Endothelial cell (in vitro differentiated cells): ENCODE measurements around the gene AGBL3. TPM values are rescaled to one million over a fixed set of nuclear protein-coding genes. Genes with fewer than 3 reads are reported as not detected.
"Not testable (repeated sequence)": the region's sequence is repeated elsewhere in the genome, so short reads cannot be mapped to it uniquely, and the experiment has no call there.

Experiments
- DNase-seq: peaks from one replicate; pipeline ENCODE4 v3.0.0; 2021; ENCODE audit warnings: low spot score
- H3K27ac Mint-ChIP-seq: one replicate; pipeline ENCODE4 v1.8.0; 2021; ENCODE audit warnings: mixed read lengths, inconsistent platforms; ENCODE audit not compliant: unreplicated experiment
- H3K27me3 Mint-ChIP-seq: one replicate; pipeline ENCODE4 v1.8.0; 2021; ENCODE audit warnings: mild to moderate bottlenecking, moderate library complexity, mixed read lengths, inconsistent platforms; ENCODE audit not compliant: unreplicated experiment
- H3K36me3 Mint-ChIP-seq: one replicate; pipeline ENCODE4 v1.8.0; 2021; ENCODE audit warnings: mild to moderate bottlenecking, low read depth, mixed read lengths, inconsistent platforms; ENCODE audit not compliant: unreplicated experiment
- H3K4me1 Mint-ChIP-seq: one replicate; pipeline ENCODE4 v1.8.0; 2021; ENCODE audit warnings: mild to moderate bottlenecking, mixed read lengths, inconsistent platforms; ENCODE audit not compliant: unreplicated experiment
- H3K4me3 Mint-ChIP-seq: one replicate; pipeline ENCODE4 v1.8.0; 2021; ENCODE audit warnings: mild to moderate bottlenecking, mixed read lengths, inconsistent platforms; ENCODE audit not compliant: unreplicated experiment
- H3K9me3 Mint-ChIP-seq: one replicate; pipeline ENCODE4 v1.8.0; 2021; ENCODE audit warnings: mixed read lengths, inconsistent platforms; ENCODE audit not compliant: unreplicated experiment
- CTCF ChIP-seq: fragments of 200-600 bp; sonication (generic); IDR thresholded peaks from one replicate; pipeline ENCODE4 v1.5.0; 2021; ENCODE audit warnings: antibody characterized with exemption; ENCODE audit not compliant: unreplicated experiment
- total RNA-seq: library from RNA; stranded (reverse); fragmentation: NEBNext Ultra II Directional; extraction: Animal tissue kit (Norgen Biotek cat#: 25700); gene quantifications from one replicate; pipeline ENCODE4 v1.2.1, GENCODE V29; 2021; ENCODE audit not compliant: unreplicated experiment

The AGBL3 gene
- total RNA-seq, 1 donor from 2014 or later, result 3.0 TPM

- peak; percentile 43 for TF ChIP-seq CTCF
- Mint-ChIP-seq H3K4me3 (peak within 1 kb of the TSS; percentile 95), H3K27me3 (peaks cover 26% of the 10 kb centered on the region), H3K9me3 (no peaks in the 10 kb centered on the region), H3K36me3 (peaks cover 33% of the 10 kb centered on the region), H3K27ac (peak within 1 kb of the TSS; percentile 91), H3K4me1 (peaks cover 42% of the 10 kb centered on the region)
- DNase-seq, result peak; percentile 94
These were observed 184.1 kb downstream of the AGBL3 start, which contains the start of gene CYREN for GRCh38 chr7:135170274-135170997. Gene CYREN, minus strand, starts transcription at chr7:135170707. Its CDS starts 1,785 bp downstream, at chr7:135168922.

GRCh38 chr7:135170998-135171481 lies 184.7 kb downstream of the AGBL3 start:
- Mint-ChIP-seq H3K36me3 (peaks cover 27% of the 10 kb centered on the region), H3K27me3 (peaks cover 26% of the 10 kb centered on the region), H3K27ac (peak overlapping the region; percentile 91), H3K4me1 (peaks cover 42% of the 10 kb centered on the region), H3K4me3 (peak overlapping the region; percentile 82)
- not testable (repeated sequence) for DNase-seq, H3K9me3 Mint-ChIP-seq

GRCh38 chr7:135171581-135172291 lies 185.4 kb downstream of the AGBL3 start:
- not testable (repeated sequence) for DNase-seq, H3K9me3 Mint-ChIP-seq
- peaks cover 20% of the 10 kb centered on the region for H3K36me3 Mint-ChIP-seq
- H3K27me3 Mint-ChIP-seq, result peaks cover 24% of the 10 kb centered on the region
- H3K4me3 Mint-ChIP-seq, result peak overlapping the region; percentile 82
- peak overlapping the region; percentile 91 for H3K27ac Mint-ChIP-seq
- peaks cover 37% of the 10 kb centered on the region for H3K4me1 Mint-ChIP-seq

GRCh38 chr7:135173916-135174315 lies 187.6 kb downstream of the AGBL3 start:
- not testable (repeated sequence) for H3K4me3 Mint-ChIP-seq, H3K9me3 Mint-ChIP-seq
- H3K4me1 Mint-ChIP-seq, result peaks cover 18% of the 10 kb centered on the region

GRCh38 chr7:135174941-135175340 lies 188.6 kb downstream of the AGBL3 start:
- Mint-ChIP-seq H3K4me3 (no peak overlapping the region), H3K27me3 (peaks cover 3% of the 10 kb centered on the region), H3K27ac (no peak overlapping the region), H3K36me3 (peaks cover 8% of the 10 kb centered on the region), H3K9me3 (no peaks in the 10 kb centered on the region), H3K4me1 (peaks cover 8% of the 10 kb centered on the region)
- no peak for TF ChIP-seq CTCF
- no peak for DNase-seq

More at GRCh38 chr7:135173916-135174315, 187.6 kb downstream of the AGBL3 start:
- H3K27me3 Mint-ChIP-seq, H3K27ac Mint-ChIP-seq, DNase-seq: not testable (repeated sequence)
- peaks cover 11% of the 10 kb centered on the region for H3K36me3 Mint-ChIP-seq

- peaks cover under 1% of the 10 kb centered on the region for H3K9me3 Mint-ChIP-seq
- no peak overlapping the region for H3K4me3 Mint-ChIP-seq
- DNase-seq, result no peak
- no peak overlapping the region for H3K27ac Mint-ChIP-seq
- H3K27me3 Mint-ChIP-seq, result peaks cover 3% of the 10 kb centered on the region
- peaks cover 8% of the 10 kb centered on the region for H3K4me1 Mint-ChIP-seq
- peaks cover 11% of the 10 kb centered on the region for H3K36me3 Mint-ChIP-seq
- TF ChIP-seq CTCF, result no peak
These were observed 189.6 kb downstream of the AGBL3 start for GRCh38 chr7:135175931-135176330.
